ENCODE results near the gene DCXR. TPM values are rescaled to one million over a fixed set of nuclear protein-coding genes. Genes with fewer than 3 reads are reported as not detected.

Gene DCXR
- polyA plus RNA-seq, 6 donors from 2014 or later, result 74.0 to 199 (median 98.1) TPM

- peaks cover 0 to 8% (median 4%) of the 10 kb centered on the region in 3 donors for H3K4me1 Mint-ChIP-seq
- H3K27ac Mint-ChIP-seq, result no peak overlapping the region
- H3K9me3 Mint-ChIP-seq, result no peaks in the 10 kb centered on the region
- peak overlapping the region in 2 of 8 donors; percentile 38 to 52 for H3K4me3 Mint-ChIP-seq
- no peaks in the 10 kb centered on the region for H3K27me3 Mint-ChIP-seq
- H3K36me3 Mint-ChIP-seq, result no peaks in the 10 kb centered on the region
- no peak for ATAC-seq (ENCODE audit: low read depth in 2 of 2)
- no peak for DNase-seq
Measured at GRCh38 chr17:82055965-82056728, 18.6 kb upstream of the DCXR start.

DNA sequence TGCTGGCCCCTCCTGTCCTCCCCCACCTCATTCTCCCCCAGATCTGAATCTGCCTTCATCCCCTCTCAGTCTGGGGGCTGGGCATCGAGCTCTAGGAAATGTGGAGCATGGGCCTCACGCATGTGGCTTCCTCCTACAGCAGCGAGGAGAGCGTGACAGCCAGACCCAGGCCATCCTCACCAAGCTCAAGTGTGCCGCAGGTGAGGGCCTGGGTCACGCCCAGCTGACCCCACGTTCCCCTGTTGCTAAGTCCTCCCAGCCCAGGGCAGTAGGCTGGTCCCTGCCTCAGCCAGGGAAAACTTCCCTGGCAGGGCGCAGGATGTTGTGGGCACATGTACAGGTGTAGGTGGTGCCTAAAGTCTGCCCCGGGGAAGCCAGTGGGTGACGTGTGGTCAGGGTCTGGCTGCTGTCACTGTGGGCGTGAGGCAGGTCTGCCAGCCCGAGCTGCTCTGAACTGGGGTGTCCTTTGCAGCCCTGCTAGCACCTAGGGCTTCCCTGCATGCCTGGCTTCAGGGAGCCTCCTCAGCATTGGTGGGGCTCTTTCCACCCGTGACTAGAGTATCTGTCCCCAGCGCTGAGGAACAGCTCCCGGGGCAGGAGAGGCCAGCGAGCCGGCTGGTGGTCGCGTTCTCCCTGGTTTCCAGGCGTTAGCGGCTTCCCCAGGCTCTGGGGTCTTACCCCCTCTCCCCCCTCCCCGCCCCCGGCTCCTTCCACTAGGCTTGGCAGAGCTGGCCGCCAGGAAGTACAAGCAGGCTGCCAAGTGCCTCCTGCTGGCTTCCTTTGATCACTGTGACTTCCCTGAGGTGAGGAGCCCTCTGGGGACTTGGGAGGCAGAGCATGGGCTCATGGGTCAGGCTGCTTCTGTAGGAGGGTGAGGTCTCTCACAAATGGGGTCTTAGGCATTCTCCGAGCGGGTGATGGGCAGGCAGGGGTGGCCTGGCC, 17.8 kb upstream of the DCXR start:
- H3K4me3 Mint-ChIP-seq, result peak overlapping the region in 5 of 8 donors; percentile 22 to 60 (median 38)
- DNase-seq, result no peak

GRCh38 chr17:82054351-82055022, 17.0 kb upstream of the DCXR start:
- H3K27ac Mint-ChIP-seq, result peak overlapping the region in 1 of 6 donors; percentile 47
- H3K4me3 Mint-ChIP-seq, result peak overlapping the region in 4 of 8 donors; percentile 26 to 74 (median 58)
- DNase-seq, result no peak
- H3K27me3 Mint-ChIP-seq, result no peaks in the 10 kb centered on the region
- H3K9me3 Mint-ChIP-seq, result no peaks in the 10 kb centered on the region
- ATAC-seq (ENCODE audit: low read depth in 2 of 2), result no peak
- H3K36me3 Mint-ChIP-seq, result no peaks in the 10 kb centered on the region
- peaks cover 3 to 13% (median 10%) of the 10 kb centered on the region in 3 donors for H3K4me1 Mint-ChIP-seq

More for the DNA sequence above, 17.8 kb upstream of the DCXR start:
- H3K9me3 Mint-ChIP-seq, result no peaks in the 10 kb centered on the region
- no peaks in the 10 kb centered on the region for H3K36me3 Mint-ChIP-seq
- ATAC-seq (ENCODE audit: low read depth in 2 of 2), result no peak
- H3K4me1 Mint-ChIP-seq, result peaks cover 3 to 13% (median 10%) of the 10 kb centered on the region in 3 donors
- peak overlapping the region in 2 of 6 donors; percentile 38 to 47 for H3K27ac Mint-ChIP-seq
- H3K27me3 Mint-ChIP-seq, result no peaks in the 10 kb centered on the region

- H3K9me3 Mint-ChIP-seq, result no peaks in the 10 kb centered on the region
- DNase-seq, result no peak
- no peaks in the 10 kb centered on the region for H3K36me3 Mint-ChIP-seq
- no peak for ATAC-seq (ENCODE audit: low read depth in 2 of 2)
- H3K4me1 Mint-ChIP-seq, result peaks cover 3 to 13% (median 10%) of the 10 kb centered on the region in 3 donors
- peak overlapping the region; percentile 62 to 90 (median 77) for H3K4me3 Mint-ChIP-seq
- H3K27me3 Mint-ChIP-seq, result no peaks in the 10 kb centered on the region
- H3K27ac Mint-ChIP-seq, result peak overlapping the region in 1 of 6 donors; percentile 54
Measured at GRCh38 chr17:82053556-82054263, 16.2 kb upstream of the DCXR start.

GRCh38 chr17:82053130-82053529, 15.6 kb upstream of the DCXR start:
- H3K27ac Mint-ChIP-seq, result no peak overlapping the region
- DNase-seq (no peak), ATAC-seq (ENCODE audit: low read depth in 2 of 2) (no peak)
- peaks cover 3 to 13% (median 10%) of the 10 kb centered on the region in 3 donors for H3K4me1 Mint-ChIP-seq
- no peaks in the 10 kb centered on the region for H3K9me3 Mint-ChIP-seq
- no peaks in the 10 kb centered on the region for H3K36me3 Mint-ChIP-seq
- H3K27me3 Mint-ChIP-seq, result no peaks in the 10 kb centered on the region
- H3K4me3 Mint-ChIP-seq, result peak overlapping the region; percentile 62 to 90 (median 77)

- H3K36me3 Mint-ChIP-seq, result no peaks in the 10 kb centered on the region
- H3K4me3 Mint-ChIP-seq, result peak overlapping the region; percentile 62 to 90 (median 77)
- H3K27ac Mint-ChIP-seq, result peak overlapping the region in 2 of 6 donors; percentile 47 to 66
- no peaks in the 10 kb centered on the region for H3K9me3 Mint-ChIP-seq
- ATAC-seq (ENCODE audit: low read depth in 2 of 2), result no peak
- no peak for DNase-seq
- no peaks in the 10 kb centered on the region for H3K27me3 Mint-ChIP-seq
- H3K4me1 Mint-ChIP-seq, result peaks cover 3 to 13% (median 10%) of the 10 kb centered on the region in 3 donors
Measured at GRCh38 chr17:82052638-82053059, 15.2 kb upstream of the DCXR start.

GRCh38 chr17:82051776-82052637, 14.5 kb upstream of the DCXR start, which contains the start of the genes GPS1 and RFNG:
GPS1 (plus strand) TSS chr17:82051898; CDS start chr17:82051932, 34 bp downstream.
RFNG (minus strand) TSS chr17:82051811; CDS start chr17:82051766, 45 bp downstream.
- peaks cover 8 to 18% (median 10%) of the 10 kb centered on the region in 3 donors for H3K4me1 Mint-ChIP-seq
- peak; percentile 74 for DNase-seq
- H3K27ac Mint-ChIP-seq, result peak within 1 kb of the TSS in 4 of 6 donors; percentile 47 to 97 (median 80)
- H3K9me3 Mint-ChIP-seq, result no peaks in the 10 kb centered on the region
- no peaks in the 10 kb centered on the region for H3K36me3 Mint-ChIP-seq
- ATAC-seq (ENCODE audit: low read depth in 2 of 2), result peak; percentile 95 to 96
- peak within 1 kb of the TSS; percentile 76 to 92 (median 86) for H3K4me3 Mint-ChIP-seq
- H3K27me3 Mint-ChIP-seq, result no peaks in the 10 kb centered on the region

- peaks cover 8 to 18% (median 10%) of the 10 kb centered on the region in 3 donors for H3K4me1 Mint-ChIP-seq
Measured at GRCh38 chr17:82050761-82051641, 13.5 kb upstream of the DCXR start.

GRCh38 chr17:82050152-82050760, 12.8 kb upstream of the DCXR start:
- peaks cover 8 to 18% (median 10%) of the 10 kb centered on the region in 3 donors for H3K4me1 Mint-ChIP-seq
- no peaks in the 10 kb centered on the region for H3K36me3 Mint-ChIP-seq
- DNase-seq (no peak), ATAC-seq (ENCODE audit: low read depth in 2 of 2) (no peak)
- peak overlapping the region in 1 of 6 donors; percentile 79 for H3K27ac Mint-ChIP-seq
- peak overlapping the region in 7 of 8 donors; percentile 47 to 91 (median 88) for H3K4me3 Mint-ChIP-seq
- H3K27me3 Mint-ChIP-seq, result no peaks in the 10 kb centered on the region
- H3K9me3 Mint-ChIP-seq, result no peaks in the 10 kb centered on the region

More at GRCh38 chr17:82050761-82051641, 13.5 kb upstream of the DCXR start:
- Mint-ChIP-seq H3K27ac (peak overlapping the region in 3 of 6 donors; percentile 79 to 97 (median 81)), H3K36me3 (no peaks in the 10 kb centered on the region), H3K9me3 (no peaks in the 10 kb centered on the region), H3K4me3 (peak overlapping the region; percentile 47 to 91 (median 86)), H3K27me3 (no peaks in the 10 kb centered on the region)
- ATAC-seq (ENCODE audit: low read depth in 2 of 2), result peak; percentile 20 to 26
- no peak for DNase-seq

DNA sequence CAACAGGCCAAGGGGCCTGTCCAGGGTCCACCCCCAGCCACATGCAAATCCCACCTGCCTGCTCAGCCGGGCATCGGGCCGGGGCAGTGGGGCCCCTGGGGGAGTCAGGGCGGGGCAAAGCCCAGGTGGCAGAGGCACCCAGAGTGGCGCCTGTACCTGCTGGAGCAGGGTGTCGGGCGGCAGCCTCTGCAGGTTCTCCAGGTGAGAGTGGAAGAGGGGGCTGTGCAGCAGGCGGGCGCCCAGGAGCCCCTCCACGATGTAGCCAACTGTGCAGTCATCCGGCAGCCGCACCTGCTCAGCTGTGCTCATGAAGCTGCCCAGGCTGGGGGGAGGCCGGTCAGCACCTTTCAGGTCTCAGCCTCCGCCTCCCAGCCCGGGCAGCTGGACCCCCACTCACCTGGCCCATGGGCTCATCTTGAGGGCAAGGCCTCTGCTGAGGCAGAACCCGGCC, 12.0 kb upstream of the DCXR start:
- no peaks in the 10 kb centered on the region for H3K27me3 Mint-ChIP-seq
- no peak for ATAC-seq (ENCODE audit: low read depth in 2 of 2)
- no peaks in the 10 kb centered on the region for H3K36me3 Mint-ChIP-seq
- H3K9me3 Mint-ChIP-seq, result no peaks in the 10 kb centered on the region
- H3K4me1 Mint-ChIP-seq, result peaks cover 6 to 18% (median 8%) of the 10 kb centered on the region in 3 donors
- H3K27ac Mint-ChIP-seq, result peak overlapping the region in 1 of 6 donors; percentile 56
- DNase-seq, result no peak
- peak overlapping the region in 1 of 8 donors; percentile 64 for H3K4me3 Mint-ChIP-seq
